NCI-H2081 (cell line): ENCODE measurements around the gene BLMH.
"Not testable (repeated sequence)": the region's sequence is repeated elsewhere in the genome, so short reads cannot be mapped to it uniquely, and the experiment has no call there.

Experiments used
- DNase-seq, 2 experiments: peaks; one replicate each; lab custom pipeline; 2025; lab: John Stamatoyannopoulos, UW

The BLMH gene

DNA sequence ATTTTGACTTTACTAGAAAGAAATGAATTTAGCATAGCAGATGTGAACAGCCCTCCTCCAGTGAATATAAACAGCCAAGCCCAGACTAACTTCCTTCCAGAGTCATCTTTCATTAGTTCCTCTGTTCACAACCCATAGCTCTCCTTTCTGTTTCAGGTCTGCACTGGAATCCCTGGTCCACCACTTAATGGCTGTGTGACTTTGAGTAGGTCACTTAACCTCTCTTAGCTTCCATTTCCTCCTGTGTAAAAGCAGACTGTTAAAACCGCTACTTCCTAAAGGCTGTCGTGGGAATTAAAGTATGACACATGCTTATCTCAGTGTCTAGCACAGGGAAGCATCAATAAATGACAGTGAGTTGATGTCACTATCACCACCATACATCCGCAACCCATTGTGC is 63.7 kb downstream of the BLMH start:
- DNase-seq = no peak

GRCh38 chr17:30226878-30227277 is 64.9 kb downstream of the BLMH start:
- DNase-seq = no peak

GRCh38 chr17:30225919-30226553 is 65.7 kb downstream of the BLMH start:
- no peak for DNase-seq

DNA sequence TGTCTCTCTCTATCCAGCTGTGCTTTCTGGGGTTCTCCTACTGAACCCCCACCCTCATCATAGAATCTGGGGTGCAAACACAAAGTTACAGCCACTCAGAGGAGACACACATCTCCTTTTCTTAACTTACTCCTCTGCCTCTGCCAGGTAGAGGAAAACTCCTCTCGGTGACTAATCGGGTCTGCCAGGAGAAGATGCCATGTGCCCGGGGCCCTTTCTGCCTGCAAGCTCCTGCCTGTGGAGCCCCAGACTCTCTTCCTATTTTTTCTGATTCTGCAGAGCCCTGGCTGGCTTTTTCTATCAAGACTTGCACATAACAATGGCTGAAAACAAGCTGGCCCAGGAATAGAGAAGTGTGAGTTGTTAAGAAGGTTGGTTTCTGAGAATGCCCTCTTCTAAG is 66.6 kb downstream of the BLMH start:
- DNase-seq = no peak

GRCh38 chr17:30224419-30224960 is 67.3 kb downstream of the BLMH start:
- no peak for DNase-seq

DNA sequence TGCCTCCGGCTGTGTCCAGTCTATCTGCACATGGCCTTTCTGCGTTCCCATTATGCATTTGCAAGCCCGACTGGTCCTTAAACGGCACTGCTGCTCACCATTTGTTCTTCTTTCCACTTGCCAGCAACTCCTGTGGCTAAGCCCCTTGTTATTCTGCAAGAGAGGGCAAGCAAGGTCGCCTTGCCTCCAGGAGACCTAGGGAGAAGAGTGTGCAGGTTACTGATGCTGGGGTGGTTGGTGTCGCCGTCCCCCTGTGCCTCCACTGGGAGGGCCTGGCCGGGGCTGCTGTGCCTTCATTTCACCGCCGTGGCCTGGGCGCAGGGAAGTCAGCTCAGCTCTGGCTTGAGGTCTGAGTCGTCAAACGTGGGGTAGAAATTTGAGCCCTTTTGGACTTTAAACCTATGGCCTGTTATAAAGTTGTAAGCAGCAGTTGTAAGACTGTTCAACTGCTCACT is 69.0 kb downstream of the BLMH start:
- no peak for DNase-seq

DNA sequence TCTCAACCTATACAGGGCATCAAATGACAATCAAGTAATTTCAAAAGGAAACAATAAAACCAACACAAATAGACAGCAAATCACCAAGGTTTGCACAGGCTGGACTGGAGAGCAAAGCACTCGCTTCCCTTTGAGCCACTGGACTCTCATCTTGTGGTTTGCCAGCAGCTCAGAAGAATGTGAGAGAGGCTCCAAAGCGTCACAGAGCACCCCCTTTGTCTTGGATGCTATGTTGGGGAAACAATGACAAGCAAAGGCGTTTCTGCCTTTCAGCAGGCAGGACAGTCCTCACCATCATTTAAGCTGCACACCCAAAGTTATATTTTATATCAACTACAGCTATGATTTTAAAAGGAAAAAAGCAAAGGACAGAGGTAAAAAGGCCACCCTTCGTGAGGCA is 69.5 kb downstream of the BLMH start:
- DNase-seq = no peak

GRCh38 chr17:30221346-30221745 is 70.4 kb downstream of the BLMH start:
- no peak for DNase-seq

DNA sequence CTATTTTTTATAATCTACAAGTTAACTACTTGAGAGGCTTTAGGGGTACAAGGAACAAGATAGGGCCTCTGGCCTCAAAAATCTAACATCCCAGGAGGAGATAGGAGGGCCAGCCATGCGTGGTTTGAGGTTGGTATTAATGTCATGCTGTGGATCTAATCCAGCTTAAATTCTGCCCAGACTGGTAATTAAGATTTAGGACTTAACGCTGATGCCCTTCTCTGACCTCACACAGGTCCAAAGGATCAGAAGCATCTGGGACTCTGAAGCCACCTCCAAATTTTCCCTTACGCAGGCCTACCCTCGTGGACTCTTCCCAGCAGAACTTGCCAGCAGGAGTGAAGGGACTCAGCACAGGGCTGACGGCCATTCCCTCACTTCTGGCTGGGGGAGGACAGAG is 71.3 kb downstream of the BLMH start:
- no peak for DNase-seq

DNA sequence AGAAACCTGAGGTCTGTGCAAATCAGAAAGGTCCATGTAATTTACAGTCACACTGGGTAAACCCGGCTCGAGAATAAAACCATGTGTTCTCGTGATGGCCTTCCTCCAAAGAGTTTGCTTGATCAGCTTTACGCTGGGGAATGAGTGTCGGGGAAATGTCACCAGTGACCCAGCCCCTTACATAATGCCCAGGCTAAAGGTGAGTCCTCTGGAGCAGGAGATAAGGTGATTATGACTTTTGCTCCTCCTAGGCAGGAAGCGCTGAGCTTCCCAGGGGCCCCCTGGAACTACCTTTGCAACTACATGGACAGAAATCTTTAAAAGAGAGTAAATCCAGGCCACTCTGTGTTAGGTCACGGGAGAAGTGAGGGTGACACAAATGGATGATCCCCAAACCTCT is 71.9 kb downstream of the BLMH start:
- no peak for DNase-seq

DNA sequence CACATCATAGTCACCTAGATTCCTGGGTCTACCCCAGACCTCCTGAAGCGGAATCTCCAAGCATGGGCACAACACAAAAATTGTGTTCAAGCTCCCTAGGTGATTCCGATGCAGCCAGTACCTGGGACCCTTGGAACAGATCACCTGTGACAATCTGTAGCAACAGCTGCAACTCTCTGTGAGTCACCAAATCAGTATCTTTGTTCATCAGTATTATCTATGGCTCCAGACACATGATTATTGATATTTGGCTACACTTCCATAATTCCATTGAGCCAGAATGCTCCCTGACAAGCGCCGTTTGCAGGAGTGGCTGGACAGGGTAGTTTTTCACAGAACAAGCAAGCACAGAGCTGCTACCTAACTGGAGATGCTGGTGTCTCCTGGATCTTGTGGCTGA is 72.4 kb downstream of the BLMH start:
- DNase-seq = no peak

DNA sequence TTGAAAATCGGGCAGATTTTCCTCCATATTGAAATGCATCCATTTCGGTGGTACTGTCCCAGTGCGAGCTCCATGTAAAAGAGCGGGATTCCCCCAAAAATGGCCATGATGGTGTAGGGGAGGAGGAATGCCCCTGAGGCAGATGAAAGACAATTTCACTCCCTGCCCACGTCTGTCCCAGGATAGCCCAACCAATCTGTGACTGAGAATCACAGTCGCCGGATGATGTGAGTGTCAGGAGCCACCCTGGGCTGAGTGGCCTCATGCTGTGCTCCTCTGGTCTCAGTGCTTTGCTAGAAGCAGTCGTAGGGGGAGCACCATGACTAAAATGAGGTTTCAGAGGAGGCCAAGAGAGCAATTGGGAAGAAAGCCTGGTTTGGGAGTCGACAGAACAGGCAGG is 72.9 kb downstream of the BLMH start:
- no peak for DNase-seq

- DNase-seq = no peak
Measured at GRCh38 chr17:30217746-30218245, 73.9 kb downstream of the BLMH start.

- DNase-seq = no peak
Measured at GRCh38 chr17:30217054-30217453, 74.7 kb downstream of the BLMH start.

GRCh38 chr17:30212750-30213149 is 79.0 kb downstream of the BLMH start:
- DNase-seq = no peak

DNA sequence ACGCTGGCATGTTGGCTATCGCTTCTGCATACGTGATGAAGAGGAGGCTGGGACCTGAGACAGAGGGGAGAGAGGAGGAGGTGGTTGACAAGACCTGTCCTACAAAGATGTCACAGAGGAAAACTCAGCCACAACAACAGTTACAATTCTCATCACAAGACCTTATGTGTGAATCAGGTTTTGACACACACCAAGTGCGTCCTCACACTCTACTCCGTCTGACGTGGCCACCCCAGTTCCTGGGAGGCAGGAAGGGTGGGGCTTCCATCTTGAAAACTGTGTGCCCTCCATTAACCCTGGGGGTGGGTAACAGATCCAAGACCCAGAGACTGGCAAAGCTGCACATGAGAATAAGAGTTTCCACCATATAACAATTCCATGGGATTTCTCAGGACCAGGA is 80.4 kb downstream of the BLMH start:
- DNase-seq = no peak

GRCh38 chr17:30210901-30211300 is 80.8 kb downstream of the BLMH start:
- no peak for DNase-seq

GRCh38 chr17:30210366-30210765 is 81.4 kb downstream of the BLMH start:
- no peak for DNase-seq

DNA sequence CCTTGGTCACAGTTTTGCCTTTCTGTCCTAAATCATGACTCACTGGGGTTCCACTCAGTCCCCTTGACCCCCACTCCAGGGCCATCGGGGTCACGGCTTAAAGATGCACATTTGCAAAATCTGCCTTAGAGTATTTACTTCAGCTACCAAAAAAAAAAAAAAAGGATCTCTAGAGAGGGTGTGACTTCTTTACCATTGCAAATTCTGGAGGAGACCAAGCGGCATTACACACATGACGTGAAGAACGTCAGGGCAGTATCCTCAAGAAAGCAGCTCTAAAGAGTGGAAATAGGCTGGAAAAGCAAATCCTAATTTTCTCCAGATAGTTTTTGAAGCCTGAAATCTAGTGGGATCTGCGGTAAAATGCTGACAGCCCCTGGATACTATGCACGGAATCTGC is 81.8 kb downstream of the BLMH start:
- no peak for DNase-seq

DNA sequence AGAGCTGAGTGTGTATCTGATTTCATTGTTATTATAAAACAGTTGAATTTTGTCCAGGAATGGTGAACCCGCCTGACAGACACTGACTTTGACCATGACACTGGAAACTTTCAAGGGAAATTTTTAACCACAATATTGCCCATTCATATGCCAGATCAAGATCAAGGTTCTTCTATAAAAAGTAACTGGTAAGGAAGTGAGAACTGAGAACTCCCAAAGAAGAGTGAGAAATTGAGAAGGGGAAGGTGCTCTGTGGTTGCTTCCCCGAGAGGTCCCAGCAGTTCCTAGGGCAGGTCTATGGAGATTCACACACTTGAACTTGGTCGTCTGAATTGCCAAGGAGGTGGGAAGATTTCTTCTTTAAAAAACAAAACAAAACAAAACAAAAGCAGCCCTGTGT is 83.5 kb downstream of the BLMH start:
- DNase-seq = no peak

GRCh38 chr17:30207655-30208054 is 84.1 kb downstream of the BLMH start:
- no peak for DNase-seq

DNA sequence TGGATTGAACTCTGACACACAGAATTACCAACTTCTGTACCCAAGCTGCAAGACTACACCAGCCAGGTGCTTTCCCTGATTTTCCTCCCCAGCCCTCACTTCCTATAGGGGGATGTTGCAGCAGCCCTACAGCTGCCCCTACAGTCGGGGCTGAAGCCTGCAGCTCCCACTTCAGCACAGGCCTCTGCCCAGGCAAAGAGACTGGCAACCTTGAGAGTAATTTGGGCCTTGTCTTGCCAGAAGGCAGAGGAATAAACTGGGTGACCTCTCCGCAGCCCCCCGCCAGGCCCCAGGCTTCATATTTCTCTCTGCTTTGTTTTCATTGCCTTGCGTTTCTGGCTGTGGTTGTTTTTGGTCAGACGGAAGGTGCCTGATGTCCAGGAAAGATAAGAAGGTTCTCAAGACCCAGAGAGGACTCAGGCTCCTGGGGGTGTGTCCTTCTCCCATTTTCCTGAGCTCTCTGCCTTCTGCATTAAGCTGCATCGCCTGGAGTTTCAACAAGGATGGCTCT is 88.2 kb downstream of the BLMH start:
- no peak for DNase-seq

GRCh38 chr17:30200656-30201055 is 91.1 kb downstream of the BLMH start:
- DNase-seq = not testable (repeated sequence)

GRCh38 chr17:30200106-30200505 is 91.6 kb downstream of the BLMH start:
- no peak for DNase-seq
